GM10266 (cell line): ENCODE data around the gene THRB.

Source experiments
- DNase-seq: peaks from one replicate; pipeline ENCODE4 v3.0.0; 2012; ENCODE audit errors: extremely low spot score
- TF ChIP-seq, protein P1 (sequence below): IDR thresholded peaks from 2 replicates; pipeline ENCODE4 v1.5.1; 2012; ENCODE audit warnings: mild to moderate bottlenecking, low read depth; ENCODE audit not compliant: control insufficient read depth, insufficient read depth; ENCODE audit errors: missing control alignments

THRB gene

GRCh38 chr3:24348348-24348747 is 146.3 kb downstream of the THRB start:
- TF ChIP-seq, protein P1, sequence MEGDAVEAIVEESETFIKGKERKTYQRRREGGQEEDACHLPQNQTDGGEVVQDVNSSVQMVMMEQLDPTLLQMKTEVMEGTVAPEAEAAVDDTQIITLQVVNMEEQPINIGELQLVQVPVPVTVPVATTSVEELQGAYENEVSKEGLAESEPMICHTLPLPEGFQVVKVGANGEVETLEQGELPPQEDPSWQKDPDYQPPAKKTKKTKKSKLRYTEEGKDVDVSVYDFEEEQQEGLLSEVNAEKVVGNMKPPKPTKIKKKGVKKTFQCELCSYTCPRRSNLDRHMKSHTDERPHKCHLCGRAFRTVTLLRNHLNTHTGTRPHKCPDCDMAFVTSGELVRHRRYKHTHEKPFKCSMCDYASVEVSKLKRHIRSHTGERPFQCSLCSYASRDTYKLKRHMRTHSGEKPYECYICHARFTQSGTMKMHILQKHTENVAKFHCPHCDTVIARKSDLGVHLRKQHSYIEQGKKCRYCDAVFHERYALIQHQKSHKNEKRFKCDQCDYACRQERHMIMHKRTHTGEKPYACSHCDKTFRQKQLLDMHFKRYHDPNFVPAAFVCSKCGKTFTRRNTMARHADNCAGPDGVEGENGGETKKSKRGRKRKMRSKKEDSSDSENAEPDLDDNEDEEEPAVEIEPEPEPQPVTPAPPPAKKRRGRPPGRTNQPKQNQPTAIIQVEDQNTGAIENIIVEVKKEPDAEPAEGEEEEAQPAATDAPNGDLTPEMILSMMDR, result no peak
- DNase-seq, result no peak

- TF ChIP-seq, protein P1, result no peak
- no peak for DNase-seq
These were observed 149.7 kb downstream of the THRB start for GRCh38 chr3:24344784-24345439.

- DNase-seq, result no peak
- TF ChIP-seq, protein P1, result no peak
These were observed 151.4 kb downstream of the THRB start for GRCh38 chr3:24343084-24343783.

GRCh38 chr3:24342275-24342674 is 152.4 kb downstream of the THRB start:
- TF ChIP-seq, protein P1, result no peak

DNA sequence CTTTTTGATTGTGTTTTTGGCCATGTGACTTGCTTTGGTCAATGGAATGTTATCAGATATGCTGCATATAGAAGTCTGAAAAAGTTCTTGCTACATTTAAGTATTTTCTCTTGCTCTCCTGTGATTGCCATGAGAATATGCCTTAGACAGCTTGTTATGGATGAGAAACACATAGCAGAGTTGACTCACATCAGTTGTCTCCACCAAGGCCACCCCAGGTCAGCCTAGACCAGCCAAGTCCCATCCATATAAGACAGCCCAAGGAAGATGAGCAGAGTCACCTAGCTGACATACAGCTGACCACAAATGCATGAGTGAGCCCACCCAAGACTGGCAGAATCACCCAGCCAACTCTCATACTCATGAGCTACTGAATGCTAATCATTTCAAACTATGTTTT is 153.0 kb downstream of the THRB start:
- DNase-seq, result no peak
- TF ChIP-seq, protein P1, result no peak

More at GRCh38 chr3:24342275-24342674, 152.4 kb downstream of the THRB start:
- DNase-seq, result no peak

- no peak for DNase-seq
- TF ChIP-seq, protein P1, result no peak
These were observed 153.7 kb downstream of the THRB start for GRCh38 chr3:24340966-24341365.

GRCh38 chr3:24340161-24340560 is 154.5 kb downstream of the THRB start:
- DNase-seq, result no peak
- TF ChIP-seq, protein P1, result no peak
